HG03135 (cell line): ENCODE results near the gene PTPRC.

Experiments
- ATAC-seq: cut with Tn5 transposase; IDR thresholded peaks from one replicate; pipeline ENCODE4 v1.9.1; 2021; ENCODE audit warnings: mild to moderate bottlenecking, moderate library complexity; ENCODE audit not compliant: unreplicated experiment

The PTPRC gene

GRCh38 chr1:198700016-198700392 lies 61.2 kb downstream of the PTPRC start:
- ATAC-seq = no peak

- ATAC-seq = no peak
These were observed 61.6 kb downstream of the PTPRC start for GRCh38 chr1:198700396-198700795.

DNA sequence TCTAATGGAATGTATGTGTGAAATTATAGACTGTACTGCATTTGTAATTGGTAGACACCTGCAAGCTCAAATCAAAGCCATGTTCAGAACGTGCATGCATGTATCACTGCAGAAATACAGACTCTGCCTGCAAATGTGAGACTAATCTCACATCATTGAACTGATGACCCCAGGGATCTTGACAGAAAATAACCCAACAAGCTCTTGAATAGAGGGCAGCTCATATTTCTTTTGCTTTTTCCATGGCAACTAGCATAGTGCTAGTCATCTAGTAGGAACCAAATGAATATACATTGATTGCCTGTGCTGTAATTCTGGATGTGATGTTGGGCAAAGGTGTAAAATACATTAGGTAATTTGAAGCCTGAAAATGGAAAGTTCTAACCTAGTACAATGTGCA lies 62.4 kb downstream of the PTPRC start:
- ATAC-seq = no peak

DNA sequence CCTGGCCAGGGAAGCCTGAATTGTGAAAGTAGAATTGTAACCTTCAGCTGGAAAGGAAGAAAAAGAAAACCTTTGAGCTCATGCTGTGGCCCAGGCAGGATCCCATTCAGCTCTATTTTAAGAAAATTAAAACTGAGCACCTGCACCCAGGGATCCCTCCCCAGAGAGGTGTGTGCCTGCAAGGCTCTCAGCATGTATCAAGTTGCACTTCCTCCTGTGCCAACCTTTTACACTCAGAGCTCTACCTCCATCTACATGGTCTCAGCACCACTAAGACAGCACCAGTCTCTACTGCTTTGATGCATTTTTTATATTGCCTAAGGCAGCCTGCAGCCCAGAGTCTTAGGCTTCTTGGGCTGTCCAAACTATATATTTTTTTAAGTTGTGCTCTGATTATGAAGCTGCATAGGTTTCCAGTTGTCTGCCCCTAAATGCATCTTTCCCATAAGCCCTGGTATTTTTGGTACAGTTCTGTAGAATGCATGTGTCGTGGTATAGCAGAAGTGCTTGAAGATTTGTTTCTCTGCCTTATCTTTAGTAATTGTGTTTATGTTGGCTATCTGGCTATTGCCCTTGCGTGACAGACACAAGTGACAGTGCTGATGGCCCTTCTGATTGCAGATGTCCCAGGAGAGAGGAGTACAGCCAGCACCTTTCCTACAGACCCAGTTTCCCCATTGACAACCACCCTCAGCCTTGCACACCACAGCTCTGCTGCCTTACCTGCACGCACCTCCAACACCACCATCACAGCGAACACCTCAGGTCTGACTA lies 63.1 kb downstream of the PTPRC start:
- no peak for ATAC-seq

- ATAC-seq = no peak
These were observed 70.1 kb downstream of the PTPRC start for GRCh38 chr1:198708761-198709525.

GRCh38 chr1:198711837-198712236 lies 73.0 kb downstream of the PTPRC start:
- no peak for ATAC-seq

DNA sequence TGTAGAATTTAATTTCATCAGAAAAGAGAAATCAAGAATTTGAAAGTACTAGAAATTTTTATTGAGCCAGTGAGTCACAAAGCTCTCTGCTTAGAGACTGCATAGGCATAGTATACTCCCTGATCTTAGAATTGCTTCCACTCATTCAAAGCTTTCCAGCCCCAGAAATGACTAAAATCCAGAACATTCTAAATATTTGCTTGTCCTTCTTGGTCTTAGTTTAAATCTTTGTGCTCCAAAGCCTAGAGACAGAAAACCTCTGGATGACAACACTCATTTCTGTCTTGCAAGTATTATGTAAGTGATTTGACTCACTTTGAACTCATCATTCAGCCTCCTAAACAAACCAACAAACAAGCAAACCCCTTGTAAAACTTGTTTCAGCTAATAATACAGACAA lies 74.2 kb downstream of the PTPRC start:
- no peak for ATAC-seq

DNA sequence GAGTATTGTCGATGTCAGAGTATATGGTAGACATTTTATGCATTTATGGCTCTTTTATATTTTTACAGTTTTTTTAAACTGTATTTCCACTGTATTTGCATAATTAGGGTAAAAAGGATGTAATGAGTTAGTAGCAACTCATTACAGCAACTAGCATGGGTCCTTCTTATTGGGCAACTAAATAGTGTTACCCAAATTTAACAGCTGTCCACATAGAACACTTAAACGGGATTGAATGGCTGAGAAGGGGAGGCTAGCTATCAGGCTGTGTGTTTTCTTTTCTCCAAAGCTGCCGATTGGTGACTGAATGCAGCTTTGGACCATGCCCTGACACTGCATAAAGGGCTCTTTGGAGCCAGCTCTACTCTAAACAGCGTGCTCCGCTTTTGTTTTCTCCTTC lies 75.4 kb downstream of the PTPRC start:
- no peak for ATAC-seq

DNA sequence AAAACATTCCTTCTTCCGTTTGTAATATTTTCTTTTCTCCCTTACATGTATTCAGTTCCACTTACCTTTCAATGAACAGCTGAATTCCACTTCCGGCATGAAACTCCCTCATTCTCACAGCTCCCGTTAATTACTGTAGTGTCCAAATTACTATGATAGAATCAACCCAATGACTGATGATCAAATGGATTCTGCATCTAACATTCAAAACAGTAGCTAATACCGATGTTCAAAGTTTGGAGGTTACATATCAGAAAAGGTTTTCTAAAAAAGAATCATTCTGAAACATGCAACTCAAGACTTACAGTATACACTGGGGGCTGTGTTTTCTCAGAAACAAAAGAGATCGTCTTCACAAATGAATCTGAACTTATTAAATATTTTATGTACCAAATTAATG lies 77.2 kb downstream of the PTPRC start:
- ATAC-seq = no peak

GRCh38 chr1:198717510-198717909 lies 78.7 kb downstream of the PTPRC start:
- ATAC-seq = no peak

- no peak for ATAC-seq
These were observed 84.3 kb downstream of the PTPRC start for GRCh38 chr1:198723127-198723526.

DNA sequence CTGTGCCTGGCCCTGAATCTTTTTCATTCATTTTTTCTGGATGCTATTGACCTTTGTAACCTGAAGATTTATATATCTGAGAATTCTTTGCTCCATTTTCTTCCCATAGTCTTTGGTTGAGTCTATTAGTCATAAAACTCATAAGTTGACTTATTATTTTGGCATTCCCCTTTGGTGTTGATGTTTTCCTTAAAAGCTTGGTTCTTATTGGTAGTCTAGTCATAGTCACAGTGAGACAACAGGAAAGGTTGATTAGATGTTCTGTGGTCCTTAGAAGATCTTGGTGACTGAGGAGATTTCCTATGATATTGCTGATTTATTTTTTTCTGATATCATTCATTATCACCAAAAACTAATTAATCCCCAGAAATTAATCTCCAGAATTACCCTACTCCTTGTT lies 86.2 kb downstream of the PTPRC start:
- ATAC-seq = no peak

- no peak for ATAC-seq
These were observed 87.6 kb downstream of the PTPRC start for GRCh38 chr1:198726455-198726854.

DNA sequence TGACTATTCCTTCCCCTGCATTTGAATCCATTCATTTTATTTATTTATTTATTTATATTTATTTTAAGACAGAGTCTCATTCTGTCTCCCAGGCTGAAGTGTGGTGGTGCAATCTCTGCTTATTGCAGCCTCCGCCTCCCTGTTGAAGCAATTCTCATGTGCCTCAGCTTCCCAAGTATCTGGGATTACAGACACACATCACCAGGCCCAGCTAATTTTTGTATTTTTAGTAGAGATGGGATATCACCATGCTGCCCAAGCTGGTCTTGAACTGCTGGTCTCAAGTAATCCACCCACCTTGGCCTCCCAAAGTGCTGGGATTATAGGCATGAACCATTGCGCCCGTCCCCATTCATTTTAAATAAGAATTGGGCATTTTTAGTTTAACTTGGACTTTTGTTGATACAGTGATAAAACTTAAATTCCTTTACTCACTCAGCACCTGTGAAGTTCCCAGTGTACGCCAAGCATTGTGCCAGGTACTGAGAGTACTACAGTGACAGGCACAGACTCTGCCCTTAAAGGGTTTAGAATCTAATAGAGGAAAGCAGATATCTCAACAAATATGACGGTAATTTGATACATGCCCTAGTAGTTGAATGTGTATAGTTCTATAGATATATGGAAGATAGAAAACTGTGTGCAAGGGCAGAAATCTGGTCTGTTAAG lies 90.5 kb downstream of the PTPRC start:
- ATAC-seq = no peak

GRCh38 chr1:198730952-198731351 lies 92.1 kb downstream of the PTPRC start:
- ATAC-seq = no peak

GRCh38 chr1:198734323-198735008 lies 95.6 kb downstream of the PTPRC start:
- peak; percentile 75 for ATAC-seq

- no peak for ATAC-seq
These were observed 102.9 kb downstream of the PTPRC start for GRCh38 chr1:198741744-198742143.

DNA sequence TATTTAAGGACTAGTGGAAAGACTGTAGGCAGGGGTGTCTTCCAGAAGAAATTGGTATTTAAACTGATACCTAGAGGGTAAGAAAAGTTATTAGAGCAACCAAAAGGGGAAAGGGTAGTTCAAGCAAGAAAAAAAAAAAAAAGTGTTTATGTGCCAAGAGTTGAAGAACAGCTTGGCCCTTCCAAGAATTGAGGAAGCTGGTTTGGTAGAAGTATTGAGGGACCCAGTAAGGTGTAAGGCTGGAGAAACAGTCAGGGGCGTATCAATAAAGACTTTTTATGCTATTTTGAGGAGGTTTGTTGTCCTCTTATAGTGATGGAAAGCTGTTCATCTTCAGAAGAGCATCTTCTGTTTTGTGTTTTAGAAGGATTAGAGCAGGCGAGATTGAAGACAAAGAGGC lies 108.3 kb downstream of the PTPRC start:
- no peak for ATAC-seq

GRCh38 chr1:198749279-198749678 lies 110.4 kb downstream of the PTPRC start:
- ATAC-seq = no peak

GRCh38 chr1:198750081-198750480 lies 111.2 kb downstream of the PTPRC start:
- no peak for ATAC-seq

DNA sequence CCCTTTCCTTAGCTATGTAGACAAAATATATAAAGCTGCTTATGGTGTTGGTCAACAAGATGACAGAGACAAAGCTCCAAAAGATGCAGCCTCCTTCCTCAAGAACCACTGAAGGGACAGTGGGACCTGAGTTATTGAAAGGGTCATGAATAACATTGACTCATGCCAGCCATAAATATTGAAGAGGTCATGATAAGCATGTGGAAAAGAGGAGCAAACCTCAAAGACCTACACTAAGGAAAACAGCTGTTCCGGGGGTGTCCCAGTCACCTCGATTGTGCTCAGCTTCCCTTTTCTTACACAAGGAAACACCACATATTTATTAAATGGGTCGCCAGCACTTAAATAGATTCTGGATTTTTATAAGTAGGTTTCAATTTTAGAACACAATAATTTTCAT lies 112.9 kb downstream of the PTPRC start:
- ATAC-seq = no peak
